SKM-1 treated with dmso at 0.1 percent for 144 hours (cell line): ENCODE results near the gene PKNOX2.

Experiments
- DNase-seq: peaks from one replicate; lab custom pipeline; 2025; ENCODE audit not compliant: unreplicated experiment; lab: John Stamatoyannopoulos, UW

The PKNOX2 gene

GRCh38 chr11:125463590-125464269, 299.2 kb downstream of the PKNOX2 start:
- DNase-seq = no peak

GRCh38 chr11:125464270-125464662, 299.7 kb downstream of the PKNOX2 start:
- no peak for DNase-seq

GRCh38 chr11:125464666-125465065, 300.1 kb downstream of the PKNOX2 start:
- no peak for DNase-seq

GRCh38 chr11:125465255-125465654, 300.7 kb downstream of the PKNOX2 start:
- no peak for DNase-seq

GRCh38 chr11:125465701-125466100, 301.1 kb downstream of the PKNOX2 start:
- no peak for DNase-seq

GRCh38 chr11:125468025-125468424, 303.5 kb downstream of the PKNOX2 start:
- DNase-seq = no peak

GRCh38 chr11:125468852-125469251, 304.3 kb downstream of the PKNOX2 start:
- DNase-seq = no peak

- DNase-seq = no peak
These were observed 305.8 kb downstream of the PKNOX2 start for GRCh38 chr11:125470355-125470754.

GRCh38 chr11:125476721-125477120, 312.2 kb downstream of the PKNOX2 start:
- no peak for DNase-seq

- DNase-seq = no peak
These were observed 314.6 kb downstream of the PKNOX2 start for GRCh38 chr11:125479137-125479536.

- DNase-seq = no peak
These were observed 317.0 kb downstream of the PKNOX2 start for GRCh38 chr11:125481531-125481930.
